ENCODE data around the gene TBXA2R. TPM values are rescaled to one million over a fixed set of nuclear protein-coding genes. Genes with fewer than 3 reads are reported as not detected.

Gene TBXA2R
- not detected in 2 replicates for total RNA-seq (ENCODE audit: low replicate concordance)
- long read RNA-seq, result 0 reads

DNA sequence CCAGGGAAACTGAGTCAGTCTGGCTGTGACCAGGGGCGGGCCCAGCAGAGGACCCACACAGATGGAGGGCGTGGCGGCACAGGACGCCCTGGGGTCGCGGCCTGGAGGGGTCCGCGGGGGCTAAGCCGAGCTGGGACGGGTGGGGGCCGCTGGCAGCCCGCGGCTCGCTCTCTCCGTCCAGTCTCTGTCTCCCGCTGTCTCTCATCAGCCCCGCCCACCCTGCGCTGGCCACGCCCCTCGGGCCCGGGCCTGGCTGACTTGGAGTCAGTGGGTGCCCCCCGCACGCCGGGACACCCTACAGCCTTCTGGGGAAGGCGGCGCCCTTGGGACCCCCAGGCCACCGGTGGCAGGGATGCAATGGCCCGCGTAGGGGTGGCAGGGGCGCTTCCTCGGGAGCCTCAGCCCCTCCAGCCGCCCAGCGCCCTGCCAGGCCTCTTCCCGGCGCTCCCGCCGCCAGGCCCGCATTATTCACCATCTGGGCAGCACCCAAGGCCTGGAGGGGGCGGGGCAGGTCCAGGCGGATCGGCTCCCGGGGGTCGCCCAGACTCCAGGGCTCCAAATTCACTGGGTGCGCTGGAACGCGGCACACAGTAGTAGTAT lies at the start of gene TBXA2R:
Gene TBXA2R (minus strand): TSS at position 186 of the 600 bp plus-strand sequence. CDS start 6,241 bp downstream, outside the sequence.
- TF ChIP-seq CTCF (conservative IDR thresholded peaks at IDR 0.05), result no peak
- H3K9me3 Mint-ChIP-seq, result no peaks in the 10 kb centered on the region
- H3K4me3 Mint-ChIP-seq, result no peak within 1 kb of the TSS
- H3K27ac Mint-ChIP-seq, result no peak within 1 kb of the TSS
- H3K27me3 Mint-ChIP-seq, result peaks cover 14% of the 10 kb centered on the region
- no peaks in the 10 kb centered on the region for H3K36me3 Mint-ChIP-seq
- peaks cover 7% of the 10 kb centered on the region for H3K4me1 Mint-ChIP-seq (ENCODE audit: unreplicated experiment)
- no peak for DNase-seq (ENCODE audit: extremely low spot score, unreplicated experiment)

- Mint-ChIP-seq H3K36me3 (peaks cover 3% of the 10 kb centered on the region), H3K27me3 (no peaks in the 10 kb centered on the region), H3K4me1 (ENCODE audit: unreplicated experiment) (no peaks in the 10 kb centered on the region), H3K4me3 (no peak overlapping the region), H3K27ac (no peak overlapping the region), H3K9me3 (no peaks in the 10 kb centered on the region)
- TF ChIP-seq CTCF (conservative IDR thresholded peaks at IDR 0.05), result no peak
- DNase-seq (ENCODE audit: extremely low spot score, unreplicated experiment), result no peak
Measured at GRCh38 chr19:3656073-3656746, 49.5 kb upstream of the TBXA2R start.

- H3K27ac Mint-ChIP-seq, result no peak overlapping the region
- no peak for DNase-seq (ENCODE audit: extremely low spot score, unreplicated experiment)
- no peaks in the 10 kb centered on the region for H3K4me1 Mint-ChIP-seq (ENCODE audit: unreplicated experiment)
- peaks cover 3% of the 10 kb centered on the region for H3K36me3 Mint-ChIP-seq
- no peaks in the 10 kb centered on the region for H3K9me3 Mint-ChIP-seq
- H3K27me3 Mint-ChIP-seq, result no peaks in the 10 kb centered on the region
- no peak overlapping the region for H3K4me3 Mint-ChIP-seq
- no peak for TF ChIP-seq CTCF (conservative IDR thresholded peaks at IDR 0.05)
Measured at GRCh38 chr19:3655402-3656072, 48.9 kb upstream of the TBXA2R start.

GRCh38 chr19:3653865-3654513 lies 47.3 kb upstream of the TBXA2R start:
- H3K27me3 Mint-ChIP-seq, result no peaks in the 10 kb centered on the region
- no peaks in the 10 kb centered on the region for H3K9me3 Mint-ChIP-seq
- DNase-seq (ENCODE audit: extremely low spot score, unreplicated experiment), result no peak

More at GRCh38 chr19:3653865-3654513, 47.3 kb upstream of the TBXA2R start:
- H3K27ac Mint-ChIP-seq, result no peak overlapping the region
- no peaks in the 10 kb centered on the region for H3K4me1 Mint-ChIP-seq (ENCODE audit: unreplicated experiment)
- peaks cover 3% of the 10 kb centered on the region for H3K36me3 Mint-ChIP-seq
- no peak overlapping the region for H3K4me3 Mint-ChIP-seq
- TF ChIP-seq CTCF (conservative IDR thresholded peaks at IDR 0.05), result no peak
